Vein endothelial cell (primary cell): ENCODE results near the gene C14orf132. TPM values are rescaled to one million over a fixed set of nuclear protein-coding genes. Genes with fewer than 3 reads are reported as not detected.

Experiments
- small RNA-seq: library from RNA; depleted of rRNA; stranded (forward); fragments of <200 nt; gene quantifications from one replicate; pipeline ENCODE3, GENCODE V24; 2012
- total RNA-seq: library from RNA; depleted of rRNA; stranded (reverse); fragments of >200 nt; gene quantifications from 2 replicates; pipeline ENCODE4 v1.2.3, GENCODE V29; 2012

The C14orf132 gene
- 0.98 and 5.3 TPM in 2 replicates for total RNA-seq

DNA sequence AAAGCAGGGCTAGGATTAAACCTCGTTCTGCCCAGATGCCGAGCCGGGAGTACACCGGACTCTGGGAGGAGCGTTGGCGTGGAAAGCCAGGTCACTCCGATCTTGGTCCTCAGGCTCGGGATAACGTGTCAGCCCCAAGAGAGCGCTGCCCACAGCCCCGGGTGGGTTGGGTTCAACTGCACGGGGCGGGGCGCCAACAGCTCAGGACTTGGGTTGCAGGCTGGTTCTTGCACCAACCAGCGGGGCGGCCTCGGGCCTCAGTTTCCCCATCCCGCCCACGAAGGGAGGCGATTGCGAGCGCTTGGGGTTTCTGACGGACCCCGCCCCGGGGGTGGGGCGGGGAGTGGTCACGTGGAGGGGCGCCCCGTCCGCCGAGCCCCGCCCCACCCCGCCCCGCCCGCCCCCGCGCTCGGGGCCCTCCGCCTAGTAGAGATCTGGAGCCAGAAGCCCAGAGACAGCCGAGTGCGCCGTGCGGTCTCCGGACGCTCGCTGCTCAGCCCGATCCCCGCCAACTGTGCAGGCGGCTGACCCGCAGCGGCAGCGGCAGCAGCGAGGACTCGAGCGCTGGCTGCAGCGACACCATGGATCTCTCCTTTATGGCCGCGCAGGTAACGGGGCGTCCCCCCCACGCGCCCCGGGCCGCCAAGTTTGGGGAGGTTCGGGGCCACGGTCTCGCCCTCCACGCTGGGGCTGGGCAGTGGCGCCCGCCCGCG, at the start of gene C14orf132:
Gene C14orf132, plus strand, starts transcription at position 443 of the 713 bp plus-strand sequence. Its CDS starts 139 bp downstream, at position 582.

Small RNAs within 50 kb of the gene (small RNA-seq; reads per million reads assigned to genes)
- not detected for gene AL137190.1

Other genes starting within 250 kb of the C14orf132 start
- gene TUNAR, start 162.5 kb upstream of the C14orf132 start, total RNA-seq: not detected in 2 replicates
- gene BDKRB2, start 165.5 kb downstream of the C14orf132 start, total RNA-seq: under 0.01 and 0.38 TPM in 2 replicates
- not detected in 2 replicates for gene BDKRB1, start 216.8 kb downstream of the C14orf132 start, total RNA-seq